ENCODE results near the gene P4HB.

DNA sequence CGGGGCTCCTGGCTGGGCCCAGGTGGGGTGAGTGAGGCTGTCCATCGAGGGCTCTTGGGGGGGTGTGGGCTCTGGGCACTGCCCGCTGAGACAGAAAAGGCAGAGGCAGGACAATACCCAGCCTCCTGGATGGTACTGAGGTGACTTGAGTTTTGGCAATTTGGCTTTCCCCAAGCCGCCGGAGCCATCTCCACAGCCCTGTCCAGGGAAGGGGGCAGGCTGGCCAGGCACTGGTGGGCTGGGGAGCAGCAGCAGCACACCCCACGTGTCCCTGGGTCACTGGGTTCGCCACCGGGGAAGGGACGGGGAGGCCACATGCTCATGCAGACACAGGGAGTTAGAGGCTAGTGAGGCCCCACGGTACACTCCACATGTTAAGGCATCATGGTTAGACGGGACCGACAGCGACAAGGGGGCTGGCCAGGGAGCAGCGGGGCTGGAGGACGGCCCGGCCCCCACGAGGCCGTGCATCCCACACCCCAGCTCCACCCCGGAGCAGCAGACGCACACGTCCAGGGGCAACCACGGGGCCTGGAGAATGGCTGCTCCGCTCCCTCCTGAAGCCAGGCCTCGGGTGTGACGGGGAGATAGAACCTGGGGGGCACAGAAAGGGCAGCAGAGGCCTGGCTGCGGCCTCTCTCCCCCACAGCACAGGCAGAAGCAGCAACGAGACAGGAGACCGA is 7.8 kb upstream of the P4HB start:
- TF ChIP-seq, protein P1, sequence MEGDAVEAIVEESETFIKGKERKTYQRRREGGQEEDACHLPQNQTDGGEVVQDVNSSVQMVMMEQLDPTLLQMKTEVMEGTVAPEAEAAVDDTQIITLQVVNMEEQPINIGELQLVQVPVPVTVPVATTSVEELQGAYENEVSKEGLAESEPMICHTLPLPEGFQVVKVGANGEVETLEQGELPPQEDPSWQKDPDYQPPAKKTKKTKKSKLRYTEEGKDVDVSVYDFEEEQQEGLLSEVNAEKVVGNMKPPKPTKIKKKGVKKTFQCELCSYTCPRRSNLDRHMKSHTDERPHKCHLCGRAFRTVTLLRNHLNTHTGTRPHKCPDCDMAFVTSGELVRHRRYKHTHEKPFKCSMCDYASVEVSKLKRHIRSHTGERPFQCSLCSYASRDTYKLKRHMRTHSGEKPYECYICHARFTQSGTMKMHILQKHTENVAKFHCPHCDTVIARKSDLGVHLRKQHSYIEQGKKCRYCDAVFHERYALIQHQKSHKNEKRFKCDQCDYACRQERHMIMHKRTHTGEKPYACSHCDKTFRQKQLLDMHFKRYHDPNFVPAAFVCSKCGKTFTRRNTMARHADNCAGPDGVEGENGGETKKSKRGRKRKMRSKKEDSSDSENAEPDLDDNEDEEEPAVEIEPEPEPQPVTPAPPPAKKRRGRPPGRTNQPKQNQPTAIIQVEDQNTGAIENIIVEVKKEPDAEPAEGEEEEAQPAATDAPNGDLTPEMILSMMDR (conservative IDR thresholded peaks at IDR 0.05; ENCODE audit: low read depth, low read length), result no peak
- TF ChIP-seq CEBPB (IDR thresholded peaks at IDR 0.05; ENCODE audit: low read depth, low read length), result no peak
